ENCODE data around the gene MPPED2. TPM values are rescaled to one million over a fixed set of nuclear protein-coding genes. Genes with fewer than 3 reads are reported as not detected.

Gene MPPED2
- total and polyA plus RNA-seq, 2 of the 13 experiments (the other 11 are each of a cell fraction or from before 2014, with no cell fraction given): not detected

- TF ChIP-seq ATF2 (CRISPR knock-in tag; IDR thresholded peaks at IDR 0.05) (no peak), MAFF (IDR thresholded peaks at IDR 0.05; ENCODE audit: low read depth, low read length) (peak; percentile 51), MAFK (conservative IDR thresholded peaks at IDR 0.05 in 1 of 2, IDR thresholded peaks at IDR 0.05 in 1 of 2; ENCODE audit: low read length in 2 of 2) (peak; percentile 22 to 68; a peak in 2 of 4 replicates), ZHX2 (IDR thresholded peaks at IDR 0.05; ENCODE audit: low read depth) (no peak), ZHX2 (CRISPR knock-in tag; IDR thresholded peaks at IDR 0.05; ENCODE audit: borderline replicate concordance) (no peak)
These were observed 88.6 kb downstream of the MPPED2 start (continued) for GRCh38 chr11:30497600-30497999.

- BruUV-seq (replicated peaks): no TSS peak
- Histone ChIP-seq H3K4me2 (ENCODE audit: low read depth, low read length) (no peak overlapping the region), H3K9me3 (ENCODE audit: low read length) (no peaks in the 10 kb centered on the region), H2AFZ (ENCODE audit: low read length) (no peak overlapping the region), H3K27ac (ENCODE audit: extremely low read length, insufficient read depth, low read length) (no peak overlapping the region), H3K4me1 (ENCODE audit: insufficient read depth, low read length) (no peaks in the 10 kb centered on the region), H3K4me3 (replicated peaks in 1 of 3; ENCODE audit: insufficient read depth in 1 of 3, low read depth in 2 of 3, low read length in 3 of 3) (no peak overlapping the region), H3K79me2 (ENCODE audit: insufficient read depth, low read length) (no peaks in the 10 kb centered on the region), H3K36me3 (replicated peaks in 1 of 2; ENCODE audit: control insufficient read depth in 1 of 2, insufficient read depth in 2 of 2, low read length in 2 of 2) (no peaks in the 10 kb centered on the region), H3K27me3 (ENCODE audit: control insufficient read depth in 1 of 2, insufficient read depth in 2 of 2, low read length in 2 of 2) (no peaks in the 10 kb centered on the region), H3K9ac (ENCODE audit: insufficient read depth, low read depth, low read length) (no peak overlapping the region), H4K20me1 (ENCODE audit: insufficient read depth, low read length) (no peaks in the 10 kb centered on the region)
- intact Hi-C loops (cut with micrococcal nuclease; ENCODE audit: unreplicated experiment): no loop called here
- DNase-seq (ENCODE audit: low spot score) (no peak), ATAC-seq (no peak), FAIRE-seq (no peak)
- POLR2A ChIA-PET: no interaction called here
- 11% methylated on average over 3 of the region's 3 CpGs for WGBS (ENCODE audit: low lambda C conversion rate)
- in situ Hi-C loops (cut with HindIII; ENCODE audit: extremely low pct_ligation_motif_present, low pct_unique_long_range_greater_than_20kb): no loop called here
- CTCF ChIA-PET (ENCODE audit: low intra/inter-chr PET ratio, low total read pairs): no interaction called here
- TF ChIP-seq HNRNPL (IDR thresholded peaks at IDR 0.05; ENCODE audit: low read depth, low read length) (no peak), SIN3B (IDR thresholded peaks at IDR 0.05; ENCODE audit: low read length) (no peak), PRDM15 (CRISPR knock-in tag; IDR thresholded peaks at IDR 0.05) (no peak), GZF1 (CRISPR knock-in tag; IDR thresholded peaks at IDR 0.05) (no peak)
These were observed 89.2 kb downstream of the MPPED2 start for GRCh38 chr11:30496935-30497334.
